HepG2 (cell line): Measurements from ENCODE around the gene HTR1D. TPM values are rescaled to one million over a fixed set of nuclear protein-coding genes. Genes with fewer than 3 reads are reported as not detected.

Source experiments
- ATAC-seq: fragments of 200-7000 bp; cut with Tn5 transposase; 3 replicates; pipeline ENCODE4 v1.9.1; 2020; ENCODE audit warnings: mild to moderate bottlenecking, moderate library complexity
- BruUV-seq: library from RNA; stranded (reverse); fragments of 400-500 nt; replicated peaks from 2 replicates; lab custom pipeline; 2021; lab: Mats Ljungman, UMichigan
- CTCF ChIA-PET: fragments of 300-600 bp; formaldehyde crosslinking; extraction: SDS; loops from one replicate; lab custom pipeline; 2021; ENCODE audit warnings: low total read pairs, inconsistent platforms, low intra/inter-chr PET ratio; lab: Yijun Ruan, JAX
- POLR2A ChIA-PET: fragments of 350-600 bp; sonication (Branson Sonifier 250); formaldehyde crosslinking; loops from one replicate; lab custom pipeline; 2020; ENCODE audit warnings: antibody characterized with exemption, inconsistent platforms; lab: Yijun Ruan, JAX
- DNase-seq: peaks from one replicate; pipeline ENCODE4 v3.0.0-alpha.2; 2015; ENCODE audit warnings: low spot score
- FAIRE-seq: peaks from 3 replicates; lab custom pipeline; 2011; peaks lifted over from hg19 to GRCh38; lab: Jason Lieb, UNC
- H2AFZ ChIP-seq: one replicate; pipeline ENCODE4 v1.6.1; 2011; ENCODE audit warnings: low read length, inconsistent platforms
- H3K27ac ChIP-seq: fragments of 300-600 bp; 3 replicates; pipeline ENCODE4 v1.8.0; 2011; ENCODE audit warnings: mixed run types, mild to moderate bottlenecking, mixed read lengths, low read length, inconsistent platforms; ENCODE audit not compliant: insufficient read depth; ENCODE audit errors: extremely low read length
- H3K27me3 ChIP-seq, 2 experiments: fragments of 200-600 bp in 1 of 2; 2 replicates in 1 of 2; 3 replicates in 1 of 2; pipeline versions ENCODE4 v1.6.0 to v1.8.0; 2011; ENCODE audit warnings: low read length in 2 of 2, mild to moderate bottlenecking in 2 of 2, moderate library complexity in 2 of 2, inconsistent platforms in 1 of 2; ENCODE audit not compliant: insufficient read depth in 2 of 2, control insufficient read depth in 1 of 2
- H3K36me3 ChIP-seq, 2 experiments: fragments of 200-600 bp in 1 of 2; replicated peaks in 1 of 2; 2 replicates in 1 of 2; 3 replicates in 1 of 2; pipeline versions ENCODE4 v1.5.1 to v1.8.0; 2011; ENCODE audit warnings: low read length in 2 of 2, inconsistent platforms in 1 of 2; ENCODE audit not compliant: insufficient read depth in 2 of 2, control insufficient read depth in 1 of 2
- H3K4me1 ChIP-seq: 2 replicates; pipeline ENCODE4 v1.5.1; 2012; ENCODE audit warnings: low read length, inconsistent platforms; ENCODE audit not compliant: insufficient read depth
- H3K4me2 ChIP-seq: 2 replicates; pipeline ENCODE4 v1.6.0; 2011; ENCODE audit warnings: low read depth, low read length, inconsistent platforms
- H3K4me3 ChIP-seq, 3 experiments: fragments of 200-600 bp in 1 of 3; sonication (generic), shearing (Covaris generic) in 1 of 3; replicated peaks in 1 of 3; 2 replicates each; pipeline ENCODE4 v1.5.1; 2011 to 2016; ENCODE audit warnings: low read length in 3 of 3, inconsistent platforms in 2 of 3, low read depth in 2 of 3, mild to moderate bottlenecking in 2 of 3, control low read depth in 1 of 3, mixed read lengths in 1 of 3; ENCODE audit not compliant: insufficient read depth in 1 of 3
- H3K79me2 ChIP-seq: one replicate; pipeline ENCODE4 v1.6.1; 2011; ENCODE audit warnings: low read length, inconsistent platforms; ENCODE audit not compliant: insufficient read depth
- H3K9ac ChIP-seq: 2 replicates; pipeline ENCODE4 v1.6.0; 2011; ENCODE audit warnings: mild to moderate bottlenecking, low read depth, low read length, inconsistent platforms; ENCODE audit not compliant: insufficient read depth
- H3K9me3 ChIP-seq: 2 replicates; pipeline ENCODE4 v1.5.1; 2012; ENCODE audit warnings: mild to moderate bottlenecking, low read length
- H4K20me1 ChIP-seq: 2 replicates; pipeline ENCODE4 v1.6.0; 2011; ENCODE audit warnings: inconsistent platforms, mild to moderate bottlenecking, low read length, moderate library complexity; ENCODE audit not compliant: insufficient read depth
- FOXC1 ChIP-seq: sonication (generic); formaldehyde crosslinking; IDR thresholded peaks from 2 replicates; pipeline ENCODE4 v1.8.0; 2022; ENCODE audit warnings: mild to moderate bottlenecking, missing genetic modification reagents, borderline replicate concordance
- MEIS1 ChIP-seq: sonication (generic); formaldehyde crosslinking; IDR thresholded peaks from 2 replicates; pipeline ENCODE4 v1.9.0; 2021; ENCODE audit warnings: mild to moderate bottlenecking, missing genetic modification reagents, moderate library complexity, borderline replicate concordance
- PHF20 ChIP-seq: sonication (generic); formaldehyde crosslinking; IDR thresholded peaks from 2 replicates; pipeline ENCODE4 v1.5.0; 2020; ENCODE audit warnings: mild to moderate bottlenecking, missing genetic modification reagents
- TEAD3 ChIP-seq: optimal IDR thresholded peaks from 2 replicates; pipeline ENCODE3; 2016; ENCODE audit warnings: borderline replicate concordance
- TMF1 ChIP-seq: sonication (generic); formaldehyde crosslinking; IDR thresholded peaks from 2 replicates; pipeline ENCODE4 v1.8.1; 2022; ENCODE audit warnings: low read depth, missing genetic modification reagents
- ZMYM3 ChIP-seq: sonication (generic); formaldehyde crosslinking; IDR thresholded peaks from 2 replicates; pipeline ENCODE4 v1.5.1; 2020; ENCODE audit warnings: mild to moderate bottlenecking, missing genetic modification reagents
- ZNF160 ChIP-seq: sonication (generic); formaldehyde crosslinking; IDR thresholded peaks from 2 replicates; pipeline ENCODE4 v1.8.0; 2022; ENCODE audit warnings: mild to moderate bottlenecking, inconsistent platforms, missing genetic modification reagents
- ZNF350 ChIP-seq: sonication (generic); formaldehyde crosslinking; IDR thresholded peaks from 2 replicates; pipeline ENCODE4 v1.4.0; 2020; ENCODE audit warnings: mild to moderate bottlenecking, low read depth, missing genetic modification reagents, borderline replicate concordance
- ZSCAN21 ChIP-seq: sonication (generic); formaldehyde crosslinking; IDR thresholded peaks from 2 replicates; pipeline ENCODE4 v1.8.0; 2022; ENCODE audit warnings: mild to moderate bottlenecking, missing genetic modification reagents, moderate library complexity, borderline replicate concordance
- WGBS: methylation state at CpG from one replicate; pipeline ENCODE4 v1.1.6; 2017; ENCODE audit warnings: low lambda C conversion rate; 5-methylcytosine and 5-hydroxymethylcytosine counted together
- in situ Hi-C: cut with HindIII; loops from 2 replicates; pipeline ENCODE4 v1.10.0; 2017; ENCODE audit warnings: low pct_unique_long_range_greater_than_20kb; ENCODE audit not compliant: extremely low pct_ligation_motif_present
- intact Hi-C: fragments of 100-400 bp; cut with micrococcal nuclease; formaldehyde crosslinking; loops from one replicate; pipeline ENCODE4 v1.10.0; 2022; ENCODE audit not compliant: unreplicated experiment
- polyA plus RNA-seq, 8 experiments: library from polyadenylated mRNA; depleted of rRNA in 3 of 8; stranded (reverse) in 7 of 8; unstranded in 1 of 8; fragments of >200 nt; fragmentation: Illumina TruSeq in 4 of 8; extraction: Trizol in 4 of 8; gene quantifications; 2 replicates each; pipeline versions ENCODE4 v1.2.1 to v1.2.3, GENCODE V29; 2011 to 2016; ENCODE audit warnings: low read depth in 4 of 8, missing spikeins in 1 of 8, mixed read lengths in 1 of 8; ENCODE audit not compliant: insufficient read depth in 1 of 8
- total RNA-seq, 5 experiments: library from RNA; depleted of rRNA; stranded (reverse); fragments of >200 nt; fragmentation: Illumina TruSeq; extraction: Trizol; gene quantifications; 2 replicates each; pipeline ENCODE4 v1.2.3, GENCODE V29; 2016; ENCODE audit warnings: low read depth in 1 of 5
- TF ChIP-seq, protein P1 (sequence below): sonication (generic); formaldehyde crosslinking; IDR thresholded peaks from 2 replicates; pipeline ENCODE4 v1.5.0; 2020; ENCODE audit warnings: missing genetic modification reagents
- TF ChIP-seq, protein P2 (sequence below): sonication (generic); formaldehyde crosslinking; IDR thresholded peaks from 2 replicates; pipeline ENCODE4 v1.4.0; 2020; ENCODE audit warnings: missing genetic modification reagents
- TF ChIP-seq, protein P3 (sequence below): sonication (generic); formaldehyde crosslinking; IDR thresholded peaks from 2 replicates; pipeline ENCODE4 v1.4.0; 2020; ENCODE audit warnings: missing genetic modification reagents, low read depth, mild to moderate bottlenecking, borderline replicate concordance

Gene HTR1D
- total and polyA plus RNA-seq, 2 of the 13 experiments (the other 11 are each of a cell fraction or from before 2014, with no cell fraction given), result 0.04 to 0.07 TPM

DNA sequence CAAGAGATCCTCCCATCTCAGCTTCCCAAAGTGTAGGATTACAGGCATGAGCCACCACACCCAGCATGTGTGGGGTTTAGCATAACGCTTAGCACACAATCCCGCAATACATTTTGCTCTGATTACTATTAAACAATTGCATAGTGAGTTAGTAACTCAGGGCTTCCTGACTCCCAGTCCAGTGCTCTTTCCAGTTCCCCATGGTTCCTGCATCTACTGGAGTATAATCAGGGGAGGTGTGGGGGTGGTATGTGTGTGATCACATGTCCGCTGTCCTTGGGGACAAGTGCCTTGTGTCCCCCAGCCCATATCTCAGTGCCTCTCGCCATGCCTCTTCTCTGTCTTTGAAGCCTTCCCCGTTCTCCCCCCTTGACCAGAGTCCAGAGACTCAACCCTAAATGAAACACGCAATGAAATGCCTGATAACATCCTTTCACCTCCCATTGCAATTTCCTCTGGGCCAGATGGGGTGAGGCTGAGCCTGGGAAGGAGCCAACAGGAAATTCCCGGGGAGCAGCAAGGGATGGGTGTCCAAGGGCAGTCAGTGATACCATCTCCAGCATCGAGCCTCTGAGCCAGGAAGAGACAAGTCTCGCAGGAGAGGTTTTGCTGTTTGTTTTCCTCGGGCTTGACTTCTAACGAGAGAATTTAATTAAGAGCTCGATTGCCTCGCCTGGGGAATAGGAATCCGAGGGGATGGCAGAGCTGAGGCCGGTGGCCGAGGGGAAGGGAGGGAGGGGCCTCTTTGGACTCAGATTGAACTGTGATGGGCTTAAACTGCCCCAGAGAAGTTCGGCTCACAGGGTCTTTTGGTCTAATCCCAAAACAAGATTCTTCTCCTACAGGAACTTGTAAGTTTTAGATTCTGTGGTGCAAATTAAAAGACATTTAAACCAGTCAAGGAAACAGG is 7.7 kb upstream of the HTR1D start:
- Histone ChIP-seq H4K20me1 (no peaks in the 10 kb centered on the region), H3K4me3 (peak overlapping the region in 1 of 3 experiments; percentile 11; a peak in 1 of 6 replicates), H3K9ac (no peak overlapping the region), H3K27me3 (no peaks in the 10 kb centered on the region), H3K4me2 (peak overlapping the region; percentile 46), H3K36me3 (no peaks in the 10 kb centered on the region), H3K4me1 (peaks cover 60% of the 10 kb centered on the region), H3K9me3 (no peaks in the 10 kb centered on the region), H2AFZ (no peak overlapping the region), H3K79me2 (no peaks in the 10 kb centered on the region), H3K27ac (peak overlapping the region; percentile 6)
- ChIA-PET POLR2A (no interaction called here), CTCF (no interaction called here)
- ATAC-seq, result peak; percentile 54
- in situ Hi-C loops (no loop called here), intact Hi-C loops (no loop called here)
- no peak for DNase-seq
- no peak for FAIRE-seq
- WGBS, result 34% methylated on average over 17 of the region's 17 CpGs
- no TSS peak for BruUV-seq
- TF ChIP-seq TEAD3 (CRISPR knock-in tag) (peak; percentile 46), PHF20 (no peak), FOXC1 (CRISPR knock-in tag) (0 out of 2 replicates have a peak, but pooled peaks have one; percentile 25), ZNF160 (no peak), ZMYM3 (CRISPR knock-in tag) (peak; percentile 53), MEIS1 (0 out of 2 replicates have a peak, but pooled peaks have one; percentile 26), ZSCAN21 (no peak), TMF1 (CRISPR knock-in tag) (no peak), ZNF350 (CRISPR knock-in tag) (0 out of 2 replicates have a peak, but pooled peaks have one; percentile 40)
- TF ChIP-seq, protein P1, sequence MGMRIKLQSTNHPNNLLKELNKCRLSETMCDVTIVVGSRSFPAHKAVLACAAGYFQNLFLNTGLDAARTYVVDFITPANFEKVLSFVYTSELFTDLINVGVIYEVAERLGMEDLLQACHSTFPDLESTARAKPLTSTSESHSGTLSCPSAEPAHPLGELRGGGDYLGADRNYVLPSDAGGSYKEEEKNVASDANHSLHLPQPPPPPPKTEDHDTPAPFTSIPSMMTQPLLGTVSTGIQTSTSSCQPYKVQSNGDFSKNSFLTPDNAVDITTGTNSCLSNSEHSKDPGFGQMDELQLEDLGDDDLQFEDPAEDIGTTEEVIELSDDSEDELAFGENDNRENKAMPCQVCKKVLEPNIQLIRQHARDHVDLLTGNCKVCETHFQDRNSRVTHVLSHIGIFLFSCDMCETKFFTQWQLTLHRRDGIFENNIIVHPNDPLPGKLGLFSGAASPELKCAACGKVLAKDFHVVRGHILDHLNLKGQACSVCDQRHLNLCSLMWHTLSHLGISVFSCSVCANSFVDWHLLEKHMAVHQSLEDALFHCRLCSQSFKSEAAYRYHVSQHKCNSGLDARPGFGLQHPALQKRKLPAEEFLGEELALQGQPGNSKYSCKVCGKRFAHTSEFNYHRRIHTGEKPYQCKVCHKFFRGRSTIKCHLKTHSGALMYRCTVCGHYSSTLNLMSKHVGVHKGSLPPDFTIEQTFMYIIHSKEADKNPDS (CRISPR knock-in tag), result 0 out of 2 replicates have a peak, but pooled peaks have one; percentile 62
- TF ChIP-seq, protein P2, sequence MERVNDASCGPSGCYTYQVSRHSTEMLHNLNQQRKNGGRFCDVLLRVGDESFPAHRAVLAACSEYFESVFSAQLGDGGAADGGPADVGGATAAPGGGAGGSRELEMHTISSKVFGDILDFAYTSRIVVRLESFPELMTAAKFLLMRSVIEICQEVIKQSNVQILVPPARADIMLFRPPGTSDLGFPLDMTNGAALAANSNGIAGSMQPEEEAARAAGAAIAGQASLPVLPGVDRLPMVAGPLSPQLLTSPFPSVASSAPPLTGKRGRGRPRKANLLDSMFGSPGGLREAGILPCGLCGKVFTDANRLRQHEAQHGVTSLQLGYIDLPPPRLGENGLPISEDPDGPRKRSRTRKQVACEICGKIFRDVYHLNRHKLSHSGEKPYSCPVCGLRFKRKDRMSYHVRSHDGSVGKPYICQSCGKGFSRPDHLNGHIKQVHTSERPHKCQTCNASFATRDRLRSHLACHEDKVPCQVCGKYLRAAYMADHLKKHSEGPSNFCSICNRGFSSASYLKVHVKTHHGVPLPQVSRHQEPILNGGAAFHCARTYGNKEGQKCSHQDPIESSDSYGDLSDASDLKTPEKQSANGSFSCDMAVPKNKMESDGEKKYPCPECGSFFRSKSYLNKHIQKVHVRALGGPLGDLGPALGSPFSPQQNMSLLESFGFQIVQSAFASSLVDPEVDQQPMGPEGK, result peak; percentile 34; the same call in 1 of the 2 replicates
- TF ChIP-seq, protein P3, sequence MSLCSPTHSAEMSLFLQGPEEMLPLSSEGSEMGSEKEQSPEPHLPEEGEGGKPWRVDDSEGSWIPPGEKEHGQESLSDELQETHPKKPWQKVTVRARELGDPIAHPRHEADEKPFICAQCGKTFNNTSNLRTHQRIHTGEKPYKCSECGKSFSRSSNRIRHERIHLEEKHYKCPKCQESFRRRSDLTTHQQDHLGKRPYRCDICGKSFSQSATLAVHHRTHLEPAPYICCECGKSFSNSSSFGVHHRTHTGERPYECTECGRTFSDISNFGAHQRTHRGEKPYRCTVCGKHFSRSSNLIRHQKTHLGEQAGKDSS (CRISPR knock-in tag), result peak; percentile 99
